Measurements from ENCODE around the gene TBC1D25. TPM values are rescaled to one million over a fixed set of nuclear protein-coding genes. Genes with fewer than 3 reads are reported as not detected.

The TBC1D25 gene
- total and polyA plus RNA-seq, 4 donors: 2.6 to 5.8 (median 3.3) TPM

GRCh38 chrX:48584698-48585097 lies 45.2 kb downstream of the TBC1D25 start:
- Histone ChIP-seq H3K9me3 (ENCODE audit: control insufficient read depth in 4 of 4, low read length in 3 of 4) (no peaks in the 10 kb centered on the region), H3K4me3 (ENCODE audit: low read depth in 1 of 3, low read length in 3 of 3) (no peak overlapping the region), H3K9ac (ENCODE audit: low read depth in 1 of 2, low read length in 2 of 2) (no peak overlapping the region), H3K27ac (ENCODE audit: low read depth in 1 of 2, low read length in 2 of 2) (no peak overlapping the region), H3K4me1 (ENCODE audit: control insufficient read depth in 4 of 4, insufficient read depth in 4 of 4, low read length in 3 of 4) (no peaks in the 10 kb centered on the region), H3K36me3 (ENCODE audit: control insufficient read depth in 4 of 4, insufficient read depth in 3 of 4, low read depth in 1 of 4, low read length in 3 of 4) (no peaks in the 10 kb centered on the region), H3K27me3 (ENCODE audit: control insufficient read depth in 4 of 4, insufficient read depth in 4 of 4, low read length in 3 of 4) (no peaks in the 10 kb centered on the region)
- 53% methylated on average over 2 of the region's 2 CpGs for WGBS
- TF ChIP-seq RAD21 (IDR thresholded peaks at IDR 0.05): no peak
- no peak for TF ChIP-seq HNF4A (conservative IDR thresholded peaks at IDR 0.05)
- TF ChIP-seq FOXA1 (IDR thresholded peaks at IDR 0.05): no peak
- DNase-seq (ENCODE audit: low spot score): no peak

DNA sequence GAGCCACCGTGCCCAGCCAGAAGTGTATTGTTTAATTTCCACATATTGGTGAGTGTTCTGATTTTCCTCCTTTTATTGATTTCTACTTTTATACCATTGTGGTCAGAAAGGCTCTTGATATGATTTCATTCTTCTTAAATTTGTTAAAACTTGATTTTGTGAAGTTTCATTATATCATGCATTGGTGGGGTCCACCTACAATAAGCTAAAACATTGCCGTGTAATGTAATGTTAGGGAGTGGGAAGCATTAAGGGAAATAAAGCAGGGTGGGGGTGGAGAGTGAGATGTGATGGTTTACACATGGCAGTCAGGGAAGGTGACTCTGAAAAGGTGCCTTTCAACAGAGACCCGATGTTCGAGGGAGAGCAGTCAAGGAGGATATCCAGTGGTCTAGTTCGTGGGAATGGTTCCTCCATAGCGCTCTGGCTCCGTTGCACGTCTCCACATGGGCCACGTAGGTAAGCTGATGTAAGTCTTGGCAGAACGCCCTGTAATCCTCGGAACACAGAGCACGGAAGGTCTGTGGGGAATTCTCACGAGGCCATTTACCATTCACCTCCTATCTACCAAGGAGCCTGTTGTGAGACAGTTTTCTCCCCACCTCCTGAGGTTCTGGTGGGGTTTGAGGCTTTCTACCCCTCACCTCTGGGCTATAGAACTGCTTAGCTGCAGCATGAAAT lies 50.1 kb downstream of the TBC1D25 start:
- H3K9ac ChIP-seq (ENCODE audit: low read depth in 1 of 2, low read length in 2 of 2): no peak overlapping the region

GRCh38 chrX:48590203-48591103 lies 50.9 kb downstream of the TBC1D25 start:
- no peak overlapping the region for H3K4me3 ChIP-seq (ENCODE audit: low read depth in 1 of 3, low read length in 3 of 3)
- no peaks in the 10 kb centered on the region for H3K27me3 ChIP-seq (ENCODE audit: control insufficient read depth in 4 of 4, insufficient read depth in 4 of 4, low read length in 3 of 4)
- no peak overlapping the region for H3K9ac ChIP-seq (ENCODE audit: low read depth in 1 of 2, low read length in 2 of 2)
- DNase-seq (ENCODE audit: low spot score): no peak
- H3K9me3 ChIP-seq (ENCODE audit: control insufficient read depth in 4 of 4, low read length in 3 of 4): no peaks in the 10 kb centered on the region
- TF ChIP-seq YY1 (IDR thresholded peaks at IDR 0.05) (no peak), SP1 (IDR thresholded peaks at IDR 0.05) (no peak), MAX (IDR thresholded peaks at IDR 0.05) (no peak), RAD21 (IDR thresholded peaks at IDR 0.05) (no peak), HNF4G (IDR thresholded peaks at IDR 0.05) (no peak), JUND (IDR thresholded peaks at IDR 0.05) (no peak), ATF3 (IDR thresholded peaks at IDR 0.05) (no peak), FOXA2 (IDR thresholded peaks at IDR 0.05) (no peak), HNF4A (conservative IDR thresholded peaks at IDR 0.05) (no peak), CTCF (IDR thresholded peaks at IDR 0.05; ENCODE audit: low read depth, low read length, missing input control) (no peak), NR2F2 (IDR thresholded peaks at IDR 0.05) (no peak), TAF1 (conservative IDR thresholded peaks at IDR 0.05) (no peak)
- no peaks in the 10 kb centered on the region for H3K36me3 ChIP-seq (ENCODE audit: control insufficient read depth in 4 of 4, insufficient read depth in 3 of 4, low read depth in 1 of 4, low read length in 3 of 4)
- H3K4me1 ChIP-seq (ENCODE audit: control insufficient read depth in 4 of 4, insufficient read depth in 4 of 4, low read length in 3 of 4): no peaks in the 10 kb centered on the region
- 89% methylated on average over 21 of the region's 21 CpGs for WGBS
- peak overlapping the region in 1 of 2 donors; percentile 46 for H3K27ac ChIP-seq (ENCODE audit: low read depth in 1 of 2, low read length in 2 of 2)

More for the DNA sequence above, 50.1 kb downstream of the TBC1D25 start:
- no peaks in the 10 kb centered on the region for H3K4me1 ChIP-seq (ENCODE audit: control insufficient read depth in 4 of 4, insufficient read depth in 4 of 4, low read length in 3 of 4)
- H3K27ac ChIP-seq (ENCODE audit: low read depth in 1 of 2, low read length in 2 of 2): no peak overlapping the region
- WGBS: 76% methylated on average over 13 of the region's 13 CpGs
- no peaks in the 10 kb centered on the region for H3K36me3 ChIP-seq (ENCODE audit: control insufficient read depth in 4 of 4, insufficient read depth in 3 of 4, low read depth in 1 of 4, low read length in 3 of 4)
- no peaks in the 10 kb centered on the region for H3K27me3 ChIP-seq (ENCODE audit: control insufficient read depth in 4 of 4, insufficient read depth in 4 of 4, low read length in 3 of 4)
- TF ChIP-seq TAF1 (conservative IDR thresholded peaks at IDR 0.05) (no peak), YY1 (IDR thresholded peaks at IDR 0.05) (peak; percentile 28)
- H3K4me3 ChIP-seq (ENCODE audit: low read depth in 1 of 3, low read length in 3 of 3): no peak overlapping the region
- no peaks in the 10 kb centered on the region for H3K9me3 ChIP-seq (ENCODE audit: control insufficient read depth in 4 of 4, low read length in 3 of 4)
- DNase-seq (ENCODE audit: low spot score): no peak

All from liver (tissue), 9 donors.